Measurements from ENCODE around the gene NAALADL2. TPM values are rescaled to one million over a fixed set of nuclear protein-coding genes. Genes with fewer than 3 reads are reported as not detected.

NAALADL2 gene
- total RNA-seq, 1 experiment from 2014 or later, result 1.6 TPM

DNA sequence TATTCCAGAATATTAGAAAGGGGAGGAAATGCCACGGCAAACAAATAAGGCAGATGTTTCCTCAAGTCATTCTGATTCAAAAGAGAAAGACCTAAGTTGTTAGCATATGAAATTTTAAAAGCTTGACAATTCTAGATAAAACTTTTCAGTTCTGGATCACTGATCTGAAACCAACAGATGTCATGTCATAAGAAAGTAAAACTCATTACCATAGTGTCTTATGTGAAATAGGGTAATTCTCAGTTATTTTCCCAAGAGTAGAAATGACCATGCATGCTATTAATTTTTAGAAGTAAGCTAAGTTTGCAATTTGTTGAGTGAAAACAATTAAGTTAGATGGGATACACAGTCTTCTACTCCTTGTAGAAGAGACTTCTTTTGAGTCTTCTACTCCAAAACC lies 630.3 kb downstream of the NAALADL2 start:
- H2BK20ac ChIP-seq (ENCODE audit: low read depth, low read length, poor library complexity, severe bottlenecking), result no peak overlapping the region
- no peak for DNase-seq
- Mint-ChIP-seq H3K4me3 (no peak overlapping the region), H3K27ac (no peak overlapping the region), H3K4me1 (no peaks in the 10 kb centered on the region), H3K9me3 (no peaks in the 10 kb centered on the region), H3K27me3 (ENCODE audit: low read depth) (no peaks in the 10 kb centered on the region), H3K36me3 (ENCODE audit: insufficient read depth in 1 of 3, low read depth in 3 of 3) (no peaks in the 10 kb centered on the region)
- no peaks in the 10 kb centered on the region for H4K20me1 ChIP-seq (ENCODE audit: control insufficient read depth, insufficient read depth, insufficient read length)
- H3K79me1 ChIP-seq (ENCODE audit: insufficient read depth, low read depth, low read length, poor library complexity, severe bottlenecking), result no peaks in the 10 kb centered on the region
- TF ChIP-seq, protein P1, sequence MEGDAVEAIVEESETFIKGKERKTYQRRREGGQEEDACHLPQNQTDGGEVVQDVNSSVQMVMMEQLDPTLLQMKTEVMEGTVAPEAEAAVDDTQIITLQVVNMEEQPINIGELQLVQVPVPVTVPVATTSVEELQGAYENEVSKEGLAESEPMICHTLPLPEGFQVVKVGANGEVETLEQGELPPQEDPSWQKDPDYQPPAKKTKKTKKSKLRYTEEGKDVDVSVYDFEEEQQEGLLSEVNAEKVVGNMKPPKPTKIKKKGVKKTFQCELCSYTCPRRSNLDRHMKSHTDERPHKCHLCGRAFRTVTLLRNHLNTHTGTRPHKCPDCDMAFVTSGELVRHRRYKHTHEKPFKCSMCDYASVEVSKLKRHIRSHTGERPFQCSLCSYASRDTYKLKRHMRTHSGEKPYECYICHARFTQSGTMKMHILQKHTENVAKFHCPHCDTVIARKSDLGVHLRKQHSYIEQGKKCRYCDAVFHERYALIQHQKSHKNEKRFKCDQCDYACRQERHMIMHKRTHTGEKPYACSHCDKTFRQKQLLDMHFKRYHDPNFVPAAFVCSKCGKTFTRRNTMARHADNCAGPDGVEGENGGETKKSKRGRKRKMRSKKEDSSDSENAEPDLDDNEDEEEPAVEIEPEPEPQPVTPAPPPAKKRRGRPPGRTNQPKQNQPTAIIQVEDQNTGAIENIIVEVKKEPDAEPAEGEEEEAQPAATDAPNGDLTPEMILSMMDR (conservative IDR thresholded peaks at IDR 0.05), result no peak
- H2AFZ ChIP-seq (ENCODE audit: low read length), result no peak overlapping the region
- H4K91ac ChIP-seq (ENCODE audit: insufficient read length, low read depth, low read length), result no peak overlapping the region
- H2BK12ac ChIP-seq (ENCODE audit: insufficient read length, low read depth, low read length), result no peak overlapping the region
- H3K56ac ChIP-seq (ENCODE audit: insufficient read length, low read depth, low read length), result no peak overlapping the region
- no peak overlapping the region for H2BK120ac ChIP-seq (ENCODE audit: low read depth, low read length, poor library complexity, severe bottlenecking)
- WGBS (ENCODE audit: extremely low coverage, insufficient read length, low lambda C conversion rate), result no CpG with 5 or more reads among the region's 1 CpG
- no peak overlapping the region for H3T11ph ChIP-seq (ENCODE audit: low read length)
- H3K23ac ChIP-seq (ENCODE audit: insufficient read length, low read depth, low read length), result no peak overlapping the region
- H4K5ac ChIP-seq (ENCODE audit: insufficient read length, low read depth, low read length), result no peak overlapping the region
- H3K4ac ChIP-seq (ENCODE audit: low read depth, low read length), result no peak overlapping the region
- H3K9me3 ChIP-seq (ENCODE audit: control insufficient read depth, low read depth, low read length), result no peaks in the 10 kb centered on the region
- no peak overlapping the region for H2AK5ac ChIP-seq (ENCODE audit: insufficient read length, low read length)
- no peaks in the 10 kb centered on the region for H3K27me3 ChIP-seq (ENCODE audit: insufficient read depth, low read length)
- no peak overlapping the region for H2BK5ac ChIP-seq (ENCODE audit: insufficient read length, low read length)
- H4K8ac ChIP-seq (replicated peaks; ENCODE audit: insufficient read length, low read depth, low read length), result no peak overlapping the region
- H3K4me2 ChIP-seq (ENCODE audit: insufficient read depth, insufficient read length, low read length), result no peak overlapping the region
- H3K79me2 ChIP-seq (ENCODE audit: insufficient read depth, low read length), result no peaks in the 10 kb centered on the region
- no peak overlapping the region for H3K9ac ChIP-seq (ENCODE audit: extremely low read depth, insufficient read length, low read length)
- no peaks in the 10 kb centered on the region for H3K23me2 ChIP-seq (ENCODE audit: insufficient read length, low read depth, low read length, poor library complexity, severe bottlenecking)
- no peaks in the 10 kb centered on the region for H3K4me1 ChIP-seq (ENCODE audit: insufficient read depth, low read length)
- no peak overlapping the region for H3K18ac ChIP-seq (ENCODE audit: insufficient read length, low read depth, low read length)
- H3K14ac ChIP-seq (ENCODE audit: insufficient read depth, low read length), result no peak overlapping the region
- no peak overlapping the region for H2BK15ac ChIP-seq (ENCODE audit: low read depth, low read length)
- H3K27ac ChIP-seq (ENCODE audit: insufficient read length, low read depth, low read length), result no peak overlapping the region

Data from H9 (cell line).